K562 (cell line): ENCODE data around the gene TMEM19. TPM values are rescaled to one million over a fixed set of nuclear protein-coding genes. Genes with fewer than 3 reads are reported as not detected.

Experiments used
- BRCA1 ChIP-seq, 2 experiments: fragments of 450-650 bp in 1 of 2; sonication (generic) in 1 of 2; formaldehyde crosslinking in 1 of 2; IDR thresholded peaks; 2 replicates each; pipeline versions ENCODE4 v1.5.0 to v1.6.1; 2017 to 2020; ENCODE audit warnings: mild to moderate bottlenecking in 1 of 2, missing genetic modification reagents in 1 of 2
- ELF4 ChIP-seq: fragments of 450-650 bp; formaldehyde crosslinking; IDR thresholded peaks from 2 replicates; pipeline ENCODE4 v1.4.0; 2022; ENCODE audit warnings: missing genetic modification characterization
- KAT8 ChIP-seq: fragments of 450-650 bp; IDR thresholded peaks from 2 replicates; pipeline ENCODE4 v1.6.1; 2016; ENCODE audit warnings: low read depth, mild to moderate bottlenecking
- KLF13 ChIP-seq: fragments of 450-650 bp; IDR thresholded peaks from 2 replicates; pipeline ENCODE4 v1.6.1; 2016; ENCODE audit warnings: missing genetic modification characterization, low read depth, mild to moderate bottlenecking, missing compliant biosample characterization, moderate library complexity, borderline replicate concordance
- MTA2 ChIP-seq: fragments of 450-650 bp; IDR thresholded peaks from 2 replicates; pipeline ENCODE4 v1.6.1; 2016; ENCODE audit warnings: low read depth
- NCOA1 ChIP-seq: fragments of 450-650 bp; IDR thresholded peaks from 2 replicates; pipeline ENCODE4 v1.6.1; 2016; ENCODE audit warnings: low read depth
- NR4A1 ChIP-seq, 2 experiments: fragments of 250-450 bp in 1 of 2; fragments of 450-650 bp in 1 of 2; sonication (Bioruptor Pico) in 1 of 2; IDR thresholded peaks; 2 replicates each; pipeline versions ENCODE4 v1.4.0 to v1.6.1; 2016 to 2020; ENCODE audit warnings: mild to moderate bottlenecking in 2 of 2, missing compliant biosample characterization in 1 of 2, missing genetic modification characterization in 1 of 2, moderate library complexity in 1 of 2
- NUFIP1 ChIP-seq: fragments of 450-650 bp; IDR thresholded peaks from 2 replicates; pipeline ENCODE4 v1.6.1; 2018; ENCODE audit not compliant: partially characterized antibody
- POLR2AphosphoS2 ChIP-seq: IDR thresholded peaks from 2 replicates; pipeline ENCODE4 v1.6.1; 2012; ENCODE audit warnings: low read length, improper control_type of control experiment
- ZBTB7A ChIP-seq: IDR thresholded peaks from 2 replicates; pipeline ENCODE4 v1.6.1; 2011; ENCODE audit warnings: low read depth, mild to moderate bottlenecking, low read length, moderate library complexity, borderline replicate concordance; ENCODE audit not compliant: control insufficient read depth
- ZNF324 ChIP-seq: fragments of 250-450 bp; sonication (Bioruptor Pico); IDR thresholded peaks from 2 replicates; pipeline ENCODE4 v1.4.0; 2020; ENCODE audit warnings: mild to moderate bottlenecking
- ZNF354B ChIP-seq: fragments of 250-450 bp; sonication (Bioruptor Pico); IDR thresholded peaks from 2 replicates; pipeline ENCODE4 v1.4.0; 2020
- polyA plus RNA-seq, 8 experiments: library from polyadenylated mRNA; depleted of rRNA in 4 of 8; stranded (reverse) in 5 of 8; unstranded in 3 of 8; fragments of >200 nt; fragmentation: Nextera tagmentation in 2 of 8; fragmentation: Illumina TruSeq in 1 of 8; extraction: Ambion mirVana in 2 of 8; extraction: Trizol in 1 of 8; gene quantifications; 2 replicates each; pipeline versions ENCODE4 v1.2.1 to v1.2.3, GENCODE V29; 2011 to 2014; ENCODE audit warnings: inconsistent platforms in 1 of 8, missing spikeins in 1 of 8
- total RNA-seq, 7 experiments: library from RNA; depleted of rRNA in 6 of 7; stranded (reverse); fragments of >200 nt in 6 of 7; fragmentation: Illumina TruSeq in 2 of 7; extraction: Trizol in 2 of 7; gene quantifications; 2 replicates each; pipeline versions ENCODE4 v1.2.1 to v1.2.3, GENCODE V29; 2011 to 2021; ENCODE audit warnings: low replicate concordance in 1 of 7
- TF ChIP-seq, protein P1 (sequence below), 2 experiments: fragments of 450-650 bp; IDR thresholded peaks; 2 replicates each; pipeline ENCODE4 v1.6.1; 2016; ENCODE audit warnings: mild to moderate bottlenecking in 2 of 2, borderline replicate concordance in 1 of 2, low read depth in 1 of 2, moderate library complexity in 1 of 2
- TF ChIP-seq, protein P2 (sequence below): fragments of 450-650 bp; IDR thresholded peaks from 2 replicates; pipeline ENCODE4 v1.6.1; 2016
- TF ChIP-seq, protein P3 (sequence below): sonication (generic); formaldehyde crosslinking; IDR thresholded peaks from 2 replicates; pipeline ENCODE4 v1.8.1; 2023; ENCODE audit warnings: mild to moderate bottlenecking, missing genetic modification reagents

The TMEM19 gene
- total and polyA plus RNA-seq, 9 of the 15 experiments (the other 6 are each of a cell fraction or from before 2014, with no cell fraction given): 8.2 to 24.2 (median 17.2) TPM

DNA sequence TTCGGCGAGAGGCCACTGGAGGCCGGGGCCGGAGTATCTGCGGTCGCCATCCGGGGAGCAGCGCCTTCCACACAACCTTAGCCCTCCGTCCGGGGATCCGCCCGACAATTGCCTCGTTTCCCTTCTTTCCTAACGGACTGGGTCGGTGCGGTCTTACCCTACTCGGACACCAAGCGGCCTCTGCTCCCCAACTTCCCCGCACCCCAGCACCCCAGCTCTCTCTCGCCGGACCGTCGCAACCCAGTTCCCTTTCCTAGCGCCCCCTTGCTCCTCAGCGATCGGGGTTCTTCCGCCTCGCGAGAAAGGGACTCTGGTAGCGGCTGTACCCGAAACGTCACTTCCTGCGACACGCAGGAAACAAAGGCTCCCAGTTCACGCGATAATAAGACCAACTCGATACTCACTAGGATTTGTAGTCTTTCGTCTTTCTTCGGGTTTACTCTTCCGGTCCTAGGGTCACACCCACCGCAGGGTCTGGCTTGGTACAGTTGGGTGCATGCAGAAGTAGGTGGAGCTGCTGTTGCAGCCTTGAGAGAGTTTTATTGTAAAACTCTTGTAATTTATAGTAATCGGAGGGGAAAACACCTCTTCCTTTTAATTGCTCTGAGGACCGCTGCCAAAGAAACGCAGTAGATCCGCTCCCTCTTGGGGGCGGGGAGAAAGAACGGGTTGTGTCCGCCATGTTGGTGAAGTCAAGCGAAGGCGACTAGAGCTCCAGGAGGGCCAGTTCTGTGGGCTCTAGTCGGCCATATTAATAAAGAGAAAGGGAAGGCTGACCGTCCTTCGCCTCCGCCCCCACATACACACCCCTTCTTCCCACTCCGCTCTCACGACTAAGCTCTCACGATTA, 22.1 kb upstream of the TMEM19 start, which contains the start of the genes THAP2 and ZFC3H1 (continued):
- TF ChIP-seq, protein P1, sequence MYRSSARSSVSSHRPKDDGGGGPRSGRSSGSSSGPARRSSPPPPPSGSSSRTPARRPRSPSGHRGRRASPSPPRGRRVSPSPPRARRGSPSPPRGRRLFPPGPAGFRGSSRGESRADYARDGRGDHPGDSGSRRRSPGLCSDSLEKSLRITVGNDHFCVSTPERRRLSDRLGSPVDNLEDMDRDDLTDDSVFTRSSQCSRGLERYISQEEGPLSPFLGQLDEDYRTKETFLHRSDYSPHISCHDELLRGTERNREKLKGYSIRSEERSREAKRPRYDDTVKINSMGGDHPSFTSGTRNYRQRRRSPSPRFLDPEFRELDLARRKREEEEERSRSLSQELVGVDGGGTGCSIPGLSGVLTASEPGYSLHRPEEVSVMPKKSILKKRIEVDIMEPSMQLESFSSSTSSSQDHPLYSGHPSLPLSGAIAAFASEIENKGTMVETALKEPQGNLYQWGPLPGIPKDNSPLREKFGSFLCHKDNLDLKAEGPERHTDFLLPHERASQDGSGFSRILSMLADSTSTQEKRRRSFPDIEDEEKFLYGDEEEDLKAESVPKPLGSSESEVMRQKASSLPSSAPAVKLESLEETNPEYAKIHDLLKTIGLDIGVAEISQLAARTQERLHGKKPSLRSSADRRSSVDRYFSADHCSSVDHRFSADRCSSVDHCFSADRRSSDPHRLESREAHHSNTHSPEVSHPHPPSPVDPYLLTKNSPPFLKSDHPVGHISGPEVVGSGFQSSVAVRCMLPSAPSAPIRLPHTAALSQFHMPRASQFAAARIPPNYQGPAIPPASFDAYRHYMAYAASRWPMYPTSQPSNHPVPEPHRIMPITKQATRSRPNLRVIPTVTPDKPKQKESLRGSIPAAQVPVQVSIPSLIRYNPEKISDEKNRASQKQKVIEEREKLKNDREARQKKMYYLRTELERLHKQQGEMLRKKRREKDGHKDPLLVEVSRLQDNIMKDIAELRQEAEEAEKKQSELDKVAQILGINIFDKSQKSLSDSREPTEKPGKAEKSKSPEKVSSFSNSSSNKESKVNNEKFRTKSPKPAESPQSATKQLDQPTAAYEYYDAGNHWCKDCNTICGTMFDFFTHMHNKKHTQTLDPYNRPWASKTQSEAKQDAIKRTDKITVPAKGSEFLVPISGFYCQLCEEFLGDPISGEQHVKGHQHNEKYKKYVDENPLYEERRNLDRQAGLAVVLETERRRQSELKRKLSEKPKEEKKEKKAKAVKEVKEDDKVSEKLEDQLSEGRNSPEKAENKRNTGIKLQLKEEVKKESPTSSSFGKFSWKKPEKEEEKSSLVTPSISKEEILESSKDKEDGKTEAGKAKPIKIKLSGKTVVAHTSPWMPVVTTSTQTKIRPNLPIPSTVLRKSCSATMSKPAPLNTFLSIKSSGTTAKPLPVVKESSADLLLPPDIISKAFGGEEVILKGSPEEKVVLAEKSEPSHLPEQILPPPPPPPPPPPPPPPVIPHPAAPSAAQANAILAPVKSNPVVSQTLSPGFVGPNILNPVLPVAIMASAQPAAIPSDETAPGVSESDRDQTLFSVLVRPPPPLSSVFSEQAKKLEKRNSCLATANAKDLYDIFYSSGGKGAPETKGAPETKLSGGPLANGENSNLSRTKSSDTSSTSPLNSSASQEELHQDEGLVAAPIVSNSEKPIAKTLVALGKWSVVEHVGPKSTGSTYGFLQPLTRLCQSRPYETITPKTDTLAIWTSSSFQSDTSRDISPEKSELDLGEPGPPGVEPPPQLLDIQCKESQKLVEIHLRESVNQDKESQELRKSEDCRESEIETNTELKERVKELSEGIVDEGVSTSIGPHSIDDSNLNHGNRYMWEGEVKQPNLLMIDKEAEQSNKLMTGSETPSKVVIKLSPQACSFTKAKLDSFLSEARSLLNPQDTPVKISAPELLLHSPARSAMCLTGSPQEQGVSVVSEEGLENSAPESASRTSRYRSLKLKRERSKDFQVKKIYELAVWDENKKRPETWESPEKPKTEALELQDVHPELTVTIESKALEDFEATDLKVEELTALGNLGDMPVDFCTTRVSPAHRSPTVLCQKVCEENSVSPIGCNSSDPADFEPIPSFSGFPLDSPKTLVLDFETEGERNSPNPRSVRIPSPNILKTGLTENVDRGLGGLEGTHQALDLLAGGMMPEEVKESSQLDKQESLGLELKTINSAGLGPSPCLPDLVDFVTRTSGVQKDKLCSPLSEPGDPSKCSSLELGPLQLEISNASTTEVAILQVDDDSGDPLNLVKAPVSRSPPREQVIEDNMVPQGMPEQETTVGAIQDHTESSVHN (IDR thresholded peaks at IDR 0.05; ENCODE audit: borderline replicate concordance in 1 of 2, low read depth in 1 of 2): no peak
- peak; percentile 74 for TF ChIP-seq KLF13 (tag)
- peak; percentile 78 for TF ChIP-seq NCOA1
- TF ChIP-seq, protein P2, sequence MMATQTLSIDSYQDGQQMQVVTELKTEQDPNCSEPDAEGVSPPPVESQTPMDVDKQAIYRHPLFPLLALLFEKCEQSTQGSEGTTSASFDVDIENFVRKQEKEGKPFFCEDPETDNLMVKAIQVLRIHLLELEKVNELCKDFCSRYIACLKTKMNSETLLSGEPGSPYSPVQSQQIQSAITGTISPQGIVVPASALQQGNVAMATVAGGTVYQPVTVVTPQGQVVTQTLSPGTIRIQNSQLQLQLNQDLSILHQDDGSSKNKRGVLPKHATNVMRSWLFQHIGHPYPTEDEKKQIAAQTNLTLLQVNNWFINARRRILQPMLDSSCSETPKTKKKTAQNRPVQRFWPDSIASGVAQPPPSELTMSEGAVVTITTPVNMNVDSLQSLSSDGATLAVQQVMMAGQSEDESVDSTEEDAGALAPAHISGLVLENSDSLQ: 0 out of 2 replicates have a peak, but pooled peaks have one; percentile 37
- no peak for TF ChIP-seq ZNF354B
- no peak for TF ChIP-seq NUFIP1
- no peak for TF ChIP-seq BRCA1 (IDR thresholded peaks at IDR 0.05)
- no peak for TF ChIP-seq BRCA1 (CRISPR knock-in tag; IDR thresholded peaks at IDR 0.05)
- TF ChIP-seq, protein P3, sequence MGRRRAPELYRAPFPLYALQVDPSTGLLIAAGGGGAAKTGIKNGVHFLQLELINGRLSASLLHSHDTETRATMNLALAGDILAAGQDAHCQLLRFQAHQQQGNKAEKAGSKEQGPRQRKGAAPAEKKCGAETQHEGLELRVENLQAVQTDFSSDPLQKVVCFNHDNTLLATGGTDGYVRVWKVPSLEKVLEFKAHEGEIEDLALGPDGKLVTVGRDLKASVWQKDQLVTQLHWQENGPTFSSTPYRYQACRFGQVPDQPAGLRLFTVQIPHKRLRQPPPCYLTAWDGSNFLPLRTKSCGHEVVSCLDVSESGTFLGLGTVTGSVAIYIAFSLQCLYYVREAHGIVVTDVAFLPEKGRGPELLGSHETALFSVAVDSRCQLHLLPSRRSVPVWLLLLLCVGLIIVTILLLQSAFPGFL (CRISPR knock-in tag): peak; percentile 22; the same call in 1 of the 2 replicates
- TF ChIP-seq KAT8: peak; percentile 20; the same call in 1 of the 2 replicates
- no peak for TF ChIP-seq NR4A1 (CRISPR knock-in tag; IDR thresholded peaks at IDR 0.05)
- TF ChIP-seq NR4A1 (tag; IDR thresholded peaks at IDR 0.05): no peak
- peak; percentile 70; the same call in 1 of the 2 replicates for TF ChIP-seq ZBTB7A
- TF ChIP-seq ELF4 (CRISPR knock-in tag): peak; percentile 35; the same call in 1 of the 2 replicates
- TF ChIP-seq ZNF324 (CRISPR knock-in tag): no peak
- TF ChIP-seq POLR2AphosphoS2: no peak
- 0 out of 2 replicates have a peak, but pooled peaks have one; percentile 14 for TF ChIP-seq MTA2
